ENCODE measurements around the gene KBTBD12. TPM values are rescaled to one million over a fixed set of nuclear protein-coding genes. Genes with fewer than 3 reads are reported as not detected.

The KBTBD12 gene
- polyA plus RNA-seq, 1 of the 3 experiments (the other 2 are of a cell fraction) = not detected

DNA sequence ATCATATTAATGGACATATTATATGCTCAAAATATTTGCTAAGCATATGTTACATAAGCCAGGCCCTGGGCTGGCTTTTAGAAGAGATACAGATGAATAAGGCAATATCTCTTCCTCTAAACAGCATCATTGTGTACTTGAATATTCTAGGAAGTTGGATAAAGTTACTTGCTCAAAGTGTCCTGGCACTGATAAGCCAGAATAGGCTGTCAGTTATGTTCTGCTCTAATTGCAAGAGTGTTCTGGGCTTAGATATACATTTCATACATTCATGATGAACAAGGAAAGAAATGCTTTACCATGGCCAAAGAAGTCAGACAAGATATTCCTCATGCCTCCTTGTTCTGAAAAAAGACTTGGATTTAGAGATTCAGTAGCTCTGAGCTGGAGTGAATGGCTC, 40.7 kb downstream of the KBTBD12 start:
- Histone ChIP-seq H3K4me2 (no peak overlapping the region), H3K9ac (no peak overlapping the region), H3K9me3 (no peaks in the 10 kb centered on the region), H4K20me1 (ENCODE audit: insufficient read depth) (no peaks in the 10 kb centered on the region), H3K27ac (ENCODE audit: low read depth in 2 of 2, low read length in 1 of 2) (no peak overlapping the region), H3F3A (replicated peaks; ENCODE audit: insufficient read depth) (no peaks in the 10 kb centered on the region), H3K36me3 (replicated peaks in 1 of 2; ENCODE audit: control insufficient read depth in 1 of 2, insufficient read depth in 2 of 2, low read length in 1 of 2) (no peaks in the 10 kb centered on the region), H3K4me3 (ENCODE audit: low read depth in 2 of 2, low read length in 1 of 2) (no peak overlapping the region), H2AFZ (ENCODE audit: low read depth) (no peak overlapping the region), H3K27me3 (ENCODE audit: insufficient read depth) (no peaks in the 10 kb centered on the region), H3K9me2 (no peaks in the 10 kb centered on the region), H3K4me1 (ENCODE audit: control insufficient read depth in 1 of 2, insufficient read depth in 2 of 2, low read depth in 1 of 2, low read length in 1 of 2) (peaks cover 0 to 3% of the 10 kb centered on the region in 2 experiments; a peak in 1 of 4 replicates), H3K79me2 (ENCODE audit: insufficient read depth) (no peaks in the 10 kb centered on the region)
- ChIA-PET POLR2A (no interaction called here), CTCF (interaction anchor here (0.8 to 11.6 kb wide), 3 partner anchors 16 to 272 kb away, joined by 3 to 141 read pairs (median 6); no protein-coding TSS in a partner anchor)
- TF ChIP-seq POLR2AphosphoS5 (IDR thresholded peaks at IDR 0.05; ENCODE audit: low read depth, low read length) = no peak
- TF ChIP-seq TAF1 (IDR thresholded peaks at IDR 0.05; ENCODE audit: borderline replicate concordance, low read depth, low read length) = no peak
- TF ChIP-seq SMC3 (IDR thresholded peaks at IDR 0.05; ENCODE audit: low read depth, low read length) = no peak
- TF ChIP-seq NFIC (IDR thresholded peaks at IDR 0.05; ENCODE audit: borderline replicate concordance) = no peak
- no peak for TF ChIP-seq CHD2 (IDR thresholded peaks at IDR 0.05; ENCODE audit: low read length, partially characterized antibody)
- TF ChIP-seq ELF1 (IDR thresholded peaks at IDR 0.05) = no peak
- no peak for TF ChIP-seq TEAD4 (IDR thresholded peaks at IDR 0.05; ENCODE audit: borderline replicate concordance, insufficient read depth)
- TF ChIP-seq, protein P1, sequence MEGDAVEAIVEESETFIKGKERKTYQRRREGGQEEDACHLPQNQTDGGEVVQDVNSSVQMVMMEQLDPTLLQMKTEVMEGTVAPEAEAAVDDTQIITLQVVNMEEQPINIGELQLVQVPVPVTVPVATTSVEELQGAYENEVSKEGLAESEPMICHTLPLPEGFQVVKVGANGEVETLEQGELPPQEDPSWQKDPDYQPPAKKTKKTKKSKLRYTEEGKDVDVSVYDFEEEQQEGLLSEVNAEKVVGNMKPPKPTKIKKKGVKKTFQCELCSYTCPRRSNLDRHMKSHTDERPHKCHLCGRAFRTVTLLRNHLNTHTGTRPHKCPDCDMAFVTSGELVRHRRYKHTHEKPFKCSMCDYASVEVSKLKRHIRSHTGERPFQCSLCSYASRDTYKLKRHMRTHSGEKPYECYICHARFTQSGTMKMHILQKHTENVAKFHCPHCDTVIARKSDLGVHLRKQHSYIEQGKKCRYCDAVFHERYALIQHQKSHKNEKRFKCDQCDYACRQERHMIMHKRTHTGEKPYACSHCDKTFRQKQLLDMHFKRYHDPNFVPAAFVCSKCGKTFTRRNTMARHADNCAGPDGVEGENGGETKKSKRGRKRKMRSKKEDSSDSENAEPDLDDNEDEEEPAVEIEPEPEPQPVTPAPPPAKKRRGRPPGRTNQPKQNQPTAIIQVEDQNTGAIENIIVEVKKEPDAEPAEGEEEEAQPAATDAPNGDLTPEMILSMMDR (IDR thresholded peaks at IDR 0.05) = no peak
- TF ChIP-seq RCOR1 (IDR thresholded peaks at IDR 0.05; ENCODE audit: low read length) = no peak
- no peak for TF ChIP-seq RAD21 (IDR thresholded peaks at IDR 0.05; ENCODE audit: low read length)
- TF ChIP-seq, protein P2, sequence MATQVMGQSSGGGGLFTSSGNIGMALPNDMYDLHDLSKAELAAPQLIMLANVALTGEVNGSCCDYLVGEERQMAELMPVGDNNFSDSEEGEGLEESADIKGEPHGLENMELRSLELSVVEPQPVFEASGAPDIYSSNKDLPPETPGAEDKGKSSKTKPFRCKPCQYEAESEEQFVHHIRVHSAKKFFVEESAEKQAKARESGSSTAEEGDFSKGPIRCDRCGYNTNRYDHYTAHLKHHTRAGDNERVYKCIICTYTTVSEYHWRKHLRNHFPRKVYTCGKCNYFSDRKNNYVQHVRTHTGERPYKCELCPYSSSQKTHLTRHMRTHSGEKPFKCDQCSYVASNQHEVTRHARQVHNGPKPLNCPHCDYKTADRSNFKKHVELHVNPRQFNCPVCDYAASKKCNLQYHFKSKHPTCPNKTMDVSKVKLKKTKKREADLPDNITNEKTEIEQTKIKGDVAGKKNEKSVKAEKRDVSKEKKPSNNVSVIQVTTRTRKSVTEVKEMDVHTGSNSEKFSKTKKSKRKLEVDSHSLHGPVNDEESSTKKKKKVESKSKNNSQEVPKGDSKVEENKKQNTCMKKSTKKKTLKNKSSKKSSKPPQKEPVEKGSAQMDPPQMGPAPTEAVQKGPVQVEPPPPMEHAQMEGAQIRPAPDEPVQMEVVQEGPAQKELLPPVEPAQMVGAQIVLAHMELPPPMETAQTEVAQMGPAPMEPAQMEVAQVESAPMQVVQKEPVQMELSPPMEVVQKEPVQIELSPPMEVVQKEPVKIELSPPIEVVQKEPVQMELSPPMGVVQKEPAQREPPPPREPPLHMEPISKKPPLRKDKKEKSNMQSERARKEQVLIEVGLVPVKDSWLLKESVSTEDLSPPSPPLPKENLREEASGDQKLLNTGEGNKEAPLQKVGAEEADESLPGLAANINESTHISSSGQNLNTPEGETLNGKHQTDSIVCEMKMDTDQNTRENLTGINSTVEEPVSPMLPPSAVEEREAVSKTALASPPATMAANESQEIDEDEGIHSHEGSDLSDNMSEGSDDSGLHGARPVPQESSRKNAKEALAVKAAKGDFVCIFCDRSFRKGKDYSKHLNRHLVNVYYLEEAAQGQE (IDR thresholded peaks at IDR 0.05; ENCODE audit: low read depth, low read length) = no peak
- TF ChIP-seq RFX5 (IDR thresholded peaks at IDR 0.05; ENCODE audit: low read length) = no peak
- TF ChIP-seq NRF1 (IDR thresholded peaks at IDR 0.05; ENCODE audit: low read depth, low read length) = no peak
- TF ChIP-seq FOXJ3 (CRISPR knock-in tag; IDR thresholded peaks at IDR 0.05) = no peak
- no peak for TF ChIP-seq FOXM1 (IDR thresholded peaks at IDR 0.05; ENCODE audit: low read depth)
- TF ChIP-seq YY1 (IDR thresholded peaks at IDR 0.05; ENCODE audit: low read depth) = no peak
- TF ChIP-seq GABPA (IDR thresholded peaks at IDR 0.05; ENCODE audit: low read depth) = no peak
- no peak for TF ChIP-seq FOSL2 (IDR thresholded peaks at IDR 0.05; ENCODE audit: borderline replicate concordance, low read depth)
- TF ChIP-seq, protein P3, sequence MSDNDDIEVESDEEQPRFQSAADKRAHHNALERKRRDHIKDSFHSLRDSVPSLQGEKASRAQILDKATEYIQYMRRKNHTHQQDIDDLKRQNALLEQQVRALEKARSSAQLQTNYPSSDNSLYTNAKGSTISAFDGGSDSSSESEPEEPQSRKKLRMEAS (IDR thresholded peaks at IDR 0.05; ENCODE audit: low read depth) = no peak
- no peak for TF ChIP-seq MEF2A (IDR thresholded peaks at IDR 0.05; ENCODE audit: borderline replicate concordance, low read depth)
- DNase-seq = no peak
